Measurements from ENCODE around the gene WDR74.
"Not testable (repeated sequence)": the region's sequence is repeated elsewhere in the genome, so short reads cannot be mapped to it uniquely, and the experiment has no call there.

Gene WDR74

DNA sequence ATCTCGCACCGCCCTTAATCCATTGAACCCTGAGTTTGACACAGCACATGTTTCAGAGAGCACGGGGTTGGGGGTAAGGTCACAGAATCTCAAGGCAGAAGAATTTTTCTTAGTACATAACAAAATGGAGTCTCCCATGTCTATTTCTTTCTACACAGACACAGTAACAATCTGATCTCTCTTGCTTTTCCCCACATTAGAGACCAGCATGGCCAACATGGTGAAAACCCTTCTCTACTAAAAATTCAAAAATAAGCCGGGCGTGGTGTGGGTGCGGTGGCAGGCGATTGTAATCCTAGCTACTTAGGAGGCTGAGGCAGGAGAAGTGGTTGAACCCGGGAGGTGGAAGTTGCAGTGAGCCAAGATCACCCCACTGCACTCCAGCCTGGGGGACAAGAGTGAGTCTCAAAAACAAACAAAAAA lies 19.9 kb upstream of the WDR74 start:
- DNase-seq, result not testable (repeated sequence)

DNA sequence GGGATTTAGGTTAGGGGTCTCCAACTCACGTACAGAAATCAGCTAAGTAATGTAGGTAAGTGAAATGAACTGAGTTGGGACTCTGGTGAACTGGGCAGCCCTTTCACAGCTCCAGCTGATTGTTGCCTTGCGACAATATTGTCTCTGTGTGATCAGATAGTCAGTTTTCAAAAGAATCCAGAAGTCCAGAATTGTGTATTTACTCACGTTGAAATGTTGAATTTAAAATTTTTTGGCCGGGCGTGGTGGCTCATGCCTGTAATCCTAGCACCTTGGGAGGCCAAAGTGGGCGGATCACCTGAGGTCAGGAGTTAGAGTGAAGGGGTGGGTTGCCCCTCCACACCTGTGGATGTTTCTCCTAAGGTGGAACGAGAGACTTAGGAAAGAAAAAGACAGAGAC lies 18.8 kb upstream of the WDR74 start:
- no peak for DNase-seq

DNA sequence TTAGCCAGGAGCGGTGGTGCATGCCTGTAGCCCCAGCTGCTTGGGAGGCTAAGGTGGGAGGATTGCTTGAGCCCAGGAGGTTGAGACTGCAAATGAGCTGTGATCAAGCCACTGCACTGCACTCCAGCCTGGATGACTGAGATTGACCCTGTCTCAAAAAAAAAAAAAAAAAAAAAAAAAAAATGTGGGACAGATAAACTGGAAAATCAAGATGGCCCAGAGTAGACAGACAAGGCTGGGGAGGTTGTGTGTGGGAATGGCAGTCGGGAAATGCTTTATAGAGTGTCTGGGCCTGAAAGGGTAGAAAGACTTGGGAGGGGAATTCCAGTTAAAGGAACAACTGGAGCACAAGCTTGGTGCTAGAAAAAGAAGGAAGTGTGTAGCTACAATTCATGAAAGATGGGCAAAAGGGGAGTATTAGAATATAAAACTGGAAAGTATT lies 18.2 kb upstream of the WDR74 start:
- DNase-seq, result no peak

DNA sequence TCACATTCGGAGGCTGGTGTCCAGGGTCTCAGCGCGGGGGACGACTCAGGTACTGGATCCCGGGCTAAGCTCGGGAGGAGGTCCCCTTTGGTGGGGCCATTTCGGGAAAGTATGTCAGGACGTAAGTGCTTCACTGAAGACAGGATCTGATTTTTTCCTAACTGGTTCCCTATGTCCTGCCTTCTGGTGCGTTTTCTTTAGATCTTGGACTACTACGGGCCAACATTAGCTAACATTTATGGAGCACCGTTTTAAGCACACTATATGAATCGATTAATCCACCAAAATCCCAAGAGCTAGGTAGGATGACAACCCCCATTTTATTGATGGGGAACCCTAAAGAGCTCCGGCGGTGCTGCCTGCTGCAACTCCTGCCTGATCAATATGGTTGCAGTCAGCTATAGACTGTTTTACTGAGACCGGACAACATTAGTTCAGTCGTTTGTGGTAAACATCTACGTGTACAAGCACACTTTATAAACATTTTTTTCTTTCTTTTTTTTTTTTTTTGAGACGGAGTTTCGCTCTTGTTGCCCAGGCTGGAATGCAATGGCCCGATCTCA lies 17.0 kb upstream of the WDR74 start:
- DNase-seq, result no peak

DNA sequence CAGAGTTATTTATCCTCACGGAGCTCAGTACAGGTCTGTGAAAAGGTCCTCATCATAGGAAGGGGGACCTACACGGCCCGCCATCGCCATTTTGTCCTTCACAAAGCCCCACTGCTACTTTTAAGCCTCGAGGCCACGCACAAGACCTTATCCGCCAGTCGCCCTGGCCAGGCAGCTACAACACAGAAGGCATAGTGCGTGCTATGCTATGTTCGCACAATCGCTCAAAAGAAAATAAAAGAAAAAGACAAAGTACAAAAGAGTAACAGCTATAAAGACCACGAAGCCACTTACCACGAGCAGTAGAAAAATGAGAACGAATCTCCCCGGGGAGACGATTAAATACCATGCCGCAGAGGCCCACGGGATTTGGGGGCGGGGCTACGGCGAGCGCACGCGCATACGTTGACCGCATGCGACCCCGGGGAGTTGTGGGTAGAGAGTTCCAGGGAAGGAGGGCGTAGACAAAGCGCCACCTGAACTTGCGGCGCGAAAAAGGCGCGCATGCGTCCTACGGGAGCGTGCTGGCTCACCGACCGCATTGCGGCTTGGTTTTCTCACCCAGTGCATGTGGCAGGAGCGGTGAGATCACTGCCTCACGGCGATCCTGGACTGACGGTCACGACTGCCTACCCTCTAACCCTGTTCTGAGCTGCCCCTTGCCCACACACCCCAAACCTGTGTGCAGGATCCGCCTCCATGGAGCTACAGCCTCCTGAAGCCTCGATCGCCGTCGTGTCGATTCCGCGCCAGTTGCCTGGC lies 16.4 kb upstream of the WDR74 start:
- peak; percentile 96 for DNase-seq

DNA sequence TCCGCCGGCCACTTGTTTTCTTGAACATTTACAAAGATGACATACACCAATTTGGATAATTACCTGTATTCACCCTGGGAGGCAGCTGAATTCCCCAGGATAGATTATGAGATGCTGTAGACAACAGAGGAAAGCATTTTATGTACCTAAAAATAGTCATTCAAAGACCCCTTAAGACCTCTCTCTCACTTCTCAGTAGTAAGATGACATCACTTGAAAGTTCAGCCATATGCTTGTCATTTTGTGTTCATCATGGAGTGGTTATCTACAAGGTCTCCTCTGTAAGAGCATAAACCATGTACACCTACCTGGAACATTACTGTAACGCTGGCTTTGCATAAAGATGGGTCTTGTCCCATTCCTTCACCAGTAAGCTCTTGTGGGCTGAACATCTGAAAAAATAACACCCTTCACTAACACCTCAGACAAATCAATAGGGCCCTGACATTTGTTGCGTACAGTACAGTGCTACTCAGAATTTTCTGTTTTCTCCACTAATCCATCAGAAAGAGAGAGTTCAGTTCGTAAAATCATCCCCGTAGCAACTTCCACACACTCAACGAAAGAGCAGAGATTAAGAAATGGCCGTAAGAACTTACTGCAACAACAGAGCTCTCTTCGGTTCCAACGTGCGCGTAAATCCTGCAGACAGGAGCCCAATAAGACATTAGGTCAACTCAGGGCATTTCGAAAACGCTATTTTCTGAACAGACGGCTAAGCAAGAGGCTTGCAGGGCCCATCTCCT lies 15.6 kb upstream of the WDR74 start:
- no peak for DNase-seq

DNA sequence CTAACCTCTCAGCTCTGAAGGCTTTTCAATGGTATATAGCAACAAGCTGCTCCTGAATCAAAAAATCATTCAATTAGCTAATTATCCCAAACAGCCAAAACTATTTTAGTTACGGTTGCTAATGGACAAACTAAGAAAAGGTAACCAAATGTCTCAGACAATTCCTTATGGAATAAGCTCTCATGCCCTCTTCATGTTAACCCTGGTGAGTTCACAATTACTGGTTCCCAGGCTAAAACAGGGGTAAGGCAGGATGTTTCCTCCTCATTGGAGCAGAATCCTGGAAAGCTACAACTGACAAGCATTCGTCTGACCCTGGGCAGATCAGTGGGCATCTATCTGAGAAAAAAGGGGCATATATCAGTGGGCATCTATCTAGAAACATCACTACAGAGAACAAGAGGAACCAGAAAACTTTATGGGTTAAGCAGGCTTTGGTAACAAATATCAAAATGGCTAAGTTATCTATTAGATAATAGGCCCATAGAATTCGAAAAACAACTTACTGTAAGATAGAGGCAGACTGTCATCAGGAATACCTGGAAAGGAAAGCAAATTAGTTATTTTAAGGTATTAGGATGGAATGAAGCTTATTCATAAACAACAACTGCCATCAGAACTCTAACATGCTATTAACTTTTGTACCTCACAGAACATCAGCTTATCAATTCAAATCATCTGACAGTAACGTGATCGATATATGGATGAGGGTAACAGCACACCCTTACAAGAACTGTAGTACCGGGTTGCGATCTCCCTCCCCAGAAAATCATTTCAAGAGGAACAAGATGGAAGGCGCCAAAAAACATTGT lies 14.8 kb upstream of the WDR74 start:
- no peak for DNase-seq

DNA sequence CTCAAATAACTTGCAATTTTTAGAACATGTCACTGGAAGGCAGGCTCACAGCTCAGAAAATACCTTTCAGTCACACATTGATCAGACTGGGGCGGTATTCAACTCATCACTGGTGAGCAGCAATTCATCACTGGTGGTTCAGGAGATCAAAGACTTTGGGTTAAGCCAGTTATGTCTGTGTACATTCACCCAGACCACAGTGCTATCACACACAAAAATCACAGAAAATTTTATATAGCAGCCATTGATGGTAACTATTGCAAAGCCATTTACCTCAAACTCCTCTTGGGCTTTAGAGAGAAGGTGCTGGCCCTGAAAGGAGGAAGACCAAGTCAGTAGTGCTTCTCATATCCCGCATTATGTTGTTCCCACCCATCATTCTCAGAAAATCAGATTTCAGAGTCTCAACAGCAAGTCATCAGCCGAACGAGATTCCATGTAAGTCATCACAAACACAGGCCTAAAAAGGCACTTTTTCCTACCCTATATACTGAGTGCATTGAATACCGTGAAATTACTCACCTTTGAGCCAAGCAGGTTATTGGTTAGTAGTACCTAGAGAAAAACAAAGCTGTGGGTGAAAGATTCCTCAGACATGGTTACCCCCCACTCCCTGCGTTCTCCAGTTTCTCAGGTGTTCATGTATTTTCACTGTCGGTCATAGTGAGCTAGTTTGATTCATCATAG lies 14.0 kb upstream of the WDR74 start:
- DNase-seq, result no peak

DNA sequence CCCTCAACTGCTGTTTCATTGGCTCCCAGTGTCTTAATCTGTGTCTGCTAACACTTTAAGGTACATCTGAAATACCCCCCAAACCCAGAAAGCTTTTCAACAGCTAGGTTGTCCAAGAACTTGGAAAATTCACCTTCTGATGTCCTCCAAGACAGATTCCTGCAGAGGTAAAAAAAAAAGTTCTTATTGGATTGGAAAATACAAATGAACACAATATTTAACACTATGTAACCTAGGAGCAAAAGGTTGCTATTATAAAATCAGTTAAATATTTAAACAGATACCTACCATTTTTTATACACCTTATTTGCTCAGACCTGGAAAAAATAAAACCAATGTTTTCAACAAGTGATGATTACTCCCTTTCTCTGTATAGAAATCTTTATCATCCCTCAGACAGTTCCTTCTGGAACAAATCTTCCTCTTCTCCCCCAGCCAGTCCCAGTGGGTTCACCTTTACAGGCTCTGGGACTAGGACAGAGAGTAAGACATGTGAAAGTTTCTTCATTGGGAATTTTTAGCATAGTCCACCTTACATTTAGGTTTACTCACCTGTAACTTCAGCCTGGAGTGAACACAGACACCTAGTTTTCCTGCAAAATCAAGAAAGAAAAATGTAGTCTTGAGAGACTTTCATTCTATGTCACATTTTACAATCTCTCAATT lies 13.3 kb upstream of the WDR74 start:
- DNase-seq, result no peak

DNA sequence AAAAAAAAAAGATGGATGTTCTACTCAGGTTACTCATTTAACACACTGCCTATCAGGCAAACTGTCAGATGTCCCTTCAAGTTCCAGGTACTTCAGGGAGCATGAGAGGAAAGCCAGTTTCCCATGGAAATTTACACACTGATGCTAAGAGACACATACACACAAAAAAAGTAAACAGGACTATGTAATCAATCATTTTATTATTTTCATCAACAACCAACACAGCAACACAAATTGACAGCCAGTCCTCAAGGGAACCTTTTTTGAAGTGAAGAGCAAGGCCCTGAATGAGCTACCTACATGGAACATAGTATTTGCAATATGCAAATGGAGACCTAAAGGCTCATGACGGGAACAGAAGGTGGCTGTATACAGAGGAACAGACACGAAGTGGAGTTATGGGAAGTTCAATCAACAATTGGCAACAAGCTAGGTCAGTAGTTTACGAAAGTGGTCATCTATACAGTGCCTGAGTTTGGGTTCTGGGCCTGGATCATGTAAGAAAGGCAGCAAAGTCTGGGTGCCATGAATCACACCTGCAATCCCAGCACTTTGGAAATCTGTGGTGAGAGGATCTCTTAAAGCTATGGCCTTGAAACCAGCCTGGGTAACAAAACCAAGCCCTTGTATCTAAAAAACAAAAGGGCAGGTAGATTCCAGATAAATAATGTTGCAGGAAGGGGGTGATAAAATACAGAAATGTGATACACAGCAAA lies 12.6 kb upstream of the WDR74 start:
- no peak for DNase-seq

DNA sequence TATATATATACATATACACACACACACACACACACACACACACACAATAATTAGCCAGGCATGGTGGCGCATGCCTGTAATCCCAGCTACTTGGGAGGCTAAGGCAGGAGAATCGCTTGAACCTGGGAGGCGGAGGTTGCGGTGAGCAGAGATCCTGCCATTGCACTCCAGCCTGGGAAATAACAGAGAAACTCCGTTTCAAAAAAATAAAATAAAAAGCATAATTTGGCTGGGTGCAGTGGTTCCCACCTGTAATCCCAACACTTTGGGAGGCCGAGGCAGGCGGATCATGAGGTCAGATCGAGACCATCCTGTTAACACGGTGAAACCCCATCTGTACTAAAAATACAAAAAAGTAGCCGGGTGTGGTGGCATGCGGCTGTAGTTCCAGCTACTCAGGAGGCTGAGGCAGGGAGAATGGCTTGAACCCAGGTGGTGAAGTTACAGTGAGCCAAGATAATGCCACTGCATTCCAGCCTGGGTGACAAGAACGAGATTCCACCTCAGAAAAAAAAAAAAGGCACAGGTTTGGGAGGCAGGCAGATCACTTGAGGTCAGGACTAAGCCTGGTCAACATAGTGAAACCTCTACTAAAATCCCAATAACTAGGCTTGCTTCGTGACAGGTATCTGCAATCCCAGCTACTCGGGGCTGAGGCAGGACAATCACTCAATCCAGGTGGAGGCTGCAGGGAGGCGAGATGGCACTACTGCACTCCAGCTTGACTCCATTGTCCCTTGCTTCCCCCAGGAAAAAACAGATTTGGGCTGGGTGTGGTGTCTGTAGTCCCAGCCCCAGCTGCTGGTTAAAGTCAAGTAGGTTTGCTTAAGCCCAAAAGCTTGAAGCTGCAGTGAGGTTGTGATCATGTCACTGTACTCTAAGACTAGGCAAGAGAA lies 11.8 kb upstream of the WDR74 start:
- no peak for DNase-seq

DNA sequence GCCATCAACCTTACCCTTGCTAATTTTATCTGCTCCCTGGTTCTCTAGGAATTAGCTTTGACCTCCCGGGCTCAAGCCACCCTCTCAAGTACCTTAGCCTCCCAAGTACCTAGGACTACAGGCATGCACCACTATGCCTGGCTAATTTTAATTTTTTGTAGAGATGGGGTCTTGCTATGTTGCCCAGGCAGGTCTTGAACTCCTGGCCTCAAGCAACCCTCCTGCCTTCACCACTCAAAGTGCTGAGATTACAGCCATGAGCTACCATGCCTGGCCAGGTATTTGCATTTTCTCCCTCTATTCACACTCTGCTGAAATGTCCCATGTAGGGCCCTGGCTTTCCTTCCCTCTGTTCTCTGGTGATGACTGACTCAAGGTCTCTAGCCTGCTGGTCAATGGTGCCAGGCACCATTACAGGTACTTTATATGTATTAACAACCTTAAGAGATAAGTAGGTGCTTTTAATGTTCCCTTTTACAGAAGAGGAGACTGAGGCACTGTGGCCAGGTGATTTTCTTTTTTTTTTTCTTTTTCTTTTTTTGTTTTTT lies 8.5 kb upstream of the WDR74 start:
- DNase-seq, result no peak

DNA sequence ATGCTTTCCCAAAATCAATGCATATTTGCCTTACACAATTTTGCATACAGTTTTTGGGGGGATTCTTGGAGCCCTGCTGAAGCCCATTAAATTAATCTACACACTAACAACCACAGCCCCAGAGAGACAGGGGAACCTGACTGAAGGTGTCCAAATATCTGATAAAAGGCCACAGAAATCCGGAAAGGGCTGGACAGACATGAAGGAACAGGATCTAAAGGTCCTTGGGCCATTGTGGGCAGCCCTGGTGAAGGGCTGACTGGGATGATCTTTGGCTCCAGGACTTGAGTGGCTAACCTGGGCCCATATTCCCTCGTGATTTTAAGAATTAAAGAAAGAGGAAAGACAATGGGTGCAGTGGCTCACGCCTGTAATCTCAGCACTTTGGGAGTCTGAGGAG lies 6.8 kb upstream of the WDR74 start:
- no peak for DNase-seq

DNA sequence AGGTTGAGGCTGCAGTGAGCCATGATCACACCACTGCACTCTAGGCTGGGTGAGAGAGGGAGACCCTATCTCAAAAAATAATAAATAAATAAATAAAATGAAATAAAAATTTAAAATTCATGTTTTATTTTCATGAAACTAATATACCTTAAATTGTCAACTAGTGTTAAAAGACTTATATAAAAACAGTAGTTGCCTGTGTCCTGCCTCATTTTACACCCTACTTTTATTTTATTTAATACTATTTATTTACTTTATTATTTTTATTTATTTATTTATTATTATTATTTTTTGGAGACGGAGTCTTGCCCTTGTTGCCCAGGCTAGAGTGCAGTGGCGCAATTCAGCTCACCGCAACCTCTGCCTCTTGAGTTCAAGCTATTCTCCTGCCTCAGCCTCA lies 4.8 kb upstream of the WDR74 start:
- DNase-seq, result no peak

DNA sequence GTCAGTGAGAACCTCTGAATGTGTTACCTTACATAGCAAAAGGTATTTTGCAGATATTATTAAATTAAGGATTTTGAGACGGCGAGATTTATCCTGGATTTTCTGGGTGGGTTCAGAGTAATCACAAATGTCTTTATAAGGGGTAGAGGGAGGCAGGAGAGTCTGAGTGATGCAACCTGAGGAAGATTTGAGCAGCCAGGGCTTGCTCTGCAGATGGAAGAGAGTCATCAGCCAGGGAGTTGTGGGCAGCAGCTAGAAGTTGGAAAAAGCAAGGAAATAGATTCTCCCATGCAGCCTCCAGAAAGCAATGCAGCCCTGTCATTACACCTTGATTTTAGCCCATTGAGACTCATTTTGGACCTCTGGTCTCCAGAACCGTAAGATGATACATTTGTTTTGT lies 4.1 kb upstream of the WDR74 start:
- no peak for DNase-seq

DNA sequence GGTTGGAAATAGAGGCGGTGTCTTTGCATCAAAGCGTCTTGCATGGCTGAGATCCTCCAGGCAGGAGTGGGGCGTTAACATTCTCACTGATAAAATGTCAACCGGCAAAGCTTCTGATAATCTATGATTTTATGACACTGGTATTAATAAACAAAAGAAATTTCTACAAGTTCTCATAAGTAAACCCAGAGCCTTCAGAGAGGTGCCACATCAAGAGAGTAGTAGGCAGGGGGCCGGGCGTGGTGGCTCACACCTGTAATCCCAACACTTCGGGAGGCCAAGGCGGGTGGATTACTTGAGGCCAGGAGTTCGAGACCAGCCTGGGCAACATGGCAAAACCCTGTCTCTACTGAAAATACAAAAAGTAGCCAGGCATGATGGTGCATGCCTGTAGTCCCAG lies 3.5 kb upstream of the WDR74 start:
- DNase-seq, result not testable (repeated sequence)

DNA sequence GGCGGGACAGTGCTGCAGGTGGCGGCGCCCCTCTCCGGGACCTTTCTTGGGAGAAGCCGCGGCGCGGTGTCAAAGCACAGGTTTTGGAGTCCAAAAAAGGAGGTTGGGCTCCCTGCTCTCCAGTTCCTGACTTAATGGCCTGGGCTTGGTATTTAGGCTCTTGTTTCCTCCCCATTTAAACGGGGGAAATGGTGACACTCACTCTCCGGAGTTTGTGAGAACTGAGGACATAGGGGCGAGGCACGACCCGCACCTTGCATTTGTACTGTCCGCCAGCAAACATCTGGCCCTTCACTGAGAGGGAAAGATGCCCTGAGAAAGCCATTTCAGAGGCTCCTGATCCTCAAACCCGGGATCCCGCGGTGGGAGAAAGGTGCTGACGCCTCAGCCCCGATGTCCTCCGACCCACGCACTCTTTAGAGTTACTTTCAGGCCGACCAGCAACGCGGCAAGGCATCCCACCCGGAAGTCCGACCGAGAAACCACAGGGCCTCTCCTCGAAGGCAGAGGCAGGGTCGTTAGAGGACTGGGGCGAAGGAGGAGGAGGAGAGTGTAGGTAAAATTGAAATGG lies 2.9 kb upstream of the WDR74 start:
- no peak for DNase-seq

DNA sequence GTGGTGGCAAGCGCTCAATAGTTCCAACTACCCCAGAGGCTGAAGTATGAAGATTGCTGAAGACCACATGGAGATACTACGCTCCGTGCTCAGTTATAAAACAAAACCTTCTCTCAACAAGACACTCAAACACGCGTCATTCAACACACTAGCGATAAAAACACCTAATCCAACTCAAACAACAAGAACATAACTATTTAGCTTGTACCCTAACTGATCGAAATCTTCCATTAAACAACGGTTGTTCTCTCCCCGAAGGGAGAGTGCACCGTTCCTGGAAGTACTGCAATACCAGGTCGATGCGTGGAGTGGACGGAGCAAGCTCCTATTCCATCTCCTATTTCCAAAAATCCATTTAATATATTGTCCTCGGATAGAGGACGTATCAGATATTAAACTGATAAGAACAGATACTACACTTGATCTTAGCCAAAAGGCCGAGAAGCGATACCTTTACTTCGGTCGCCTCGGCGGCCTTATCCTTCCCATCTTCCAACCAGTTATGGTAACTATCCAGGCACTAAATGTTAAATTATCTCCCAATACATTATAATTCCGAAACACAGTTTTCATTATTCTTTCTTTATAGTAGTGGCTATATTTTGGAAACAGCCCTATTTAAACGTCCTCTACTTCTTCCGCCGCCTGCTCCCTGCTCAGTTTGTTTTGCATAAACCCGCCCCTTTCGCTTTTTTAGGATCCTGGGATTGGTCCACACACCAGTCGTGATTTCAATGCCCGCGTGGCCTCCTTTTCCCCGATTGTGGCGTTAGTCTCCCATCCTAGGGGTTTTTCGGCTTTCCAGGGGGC lies 2.2 kb upstream of the WDR74 start:
- DNase-seq, result peak; percentile 99
